ENCODE results near the gene INTS15.

- no peak for TF ChIP-seq ZNF274 (IDR thresholded peaks at IDR 0.05; ENCODE audit: low read depth, low read length)
- TF ChIP-seq YY1 (IDR thresholded peaks at IDR 0.05; ENCODE audit: insufficient read depth, insufficient read length) = no peak
These were observed 57.3 kb downstream of the INTS15 start for GRCh38 chr7:6647080-6647479.

Data from NT2/D1 (cell line).